Renal cortical epithelial cell (primary cell): ENCODE measurements around the gene SLC10A2. TPM values are rescaled to one million over a fixed set of nuclear protein-coding genes. Genes with fewer than 3 reads are reported as not detected.
"Not testable (repeated sequence)": the region's sequence is repeated elsewhere in the genome, so short reads cannot be mapped to it uniquely, and the experiment has no call there.

Experiments
- DNase-seq: peaks from one replicate; pipeline ENCODE4 v3.0.0-alpha.2; 2011; ENCODE audit warnings: low read depth
- total RNA-seq: library from RNA; depleted of rRNA; stranded (reverse); fragments of >200 nt; gene quantifications from 2 replicates; pipeline ENCODE4 v1.2.3, GENCODE V29; 2014

SLC10A2 gene, protein sequence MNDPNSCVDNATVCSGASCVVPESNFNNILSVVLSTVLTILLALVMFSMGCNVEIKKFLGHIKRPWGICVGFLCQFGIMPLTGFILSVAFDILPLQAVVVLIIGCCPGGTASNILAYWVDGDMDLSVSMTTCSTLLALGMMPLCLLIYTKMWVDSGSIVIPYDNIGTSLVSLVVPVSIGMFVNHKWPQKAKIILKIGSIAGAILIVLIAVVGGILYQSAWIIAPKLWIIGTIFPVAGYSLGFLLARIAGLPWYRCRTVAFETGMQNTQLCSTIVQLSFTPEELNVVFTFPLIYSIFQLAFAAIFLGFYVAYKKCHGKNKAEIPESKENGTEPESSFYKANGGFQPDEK
- not detected in 2 replicates for total RNA-seq

DNA sequence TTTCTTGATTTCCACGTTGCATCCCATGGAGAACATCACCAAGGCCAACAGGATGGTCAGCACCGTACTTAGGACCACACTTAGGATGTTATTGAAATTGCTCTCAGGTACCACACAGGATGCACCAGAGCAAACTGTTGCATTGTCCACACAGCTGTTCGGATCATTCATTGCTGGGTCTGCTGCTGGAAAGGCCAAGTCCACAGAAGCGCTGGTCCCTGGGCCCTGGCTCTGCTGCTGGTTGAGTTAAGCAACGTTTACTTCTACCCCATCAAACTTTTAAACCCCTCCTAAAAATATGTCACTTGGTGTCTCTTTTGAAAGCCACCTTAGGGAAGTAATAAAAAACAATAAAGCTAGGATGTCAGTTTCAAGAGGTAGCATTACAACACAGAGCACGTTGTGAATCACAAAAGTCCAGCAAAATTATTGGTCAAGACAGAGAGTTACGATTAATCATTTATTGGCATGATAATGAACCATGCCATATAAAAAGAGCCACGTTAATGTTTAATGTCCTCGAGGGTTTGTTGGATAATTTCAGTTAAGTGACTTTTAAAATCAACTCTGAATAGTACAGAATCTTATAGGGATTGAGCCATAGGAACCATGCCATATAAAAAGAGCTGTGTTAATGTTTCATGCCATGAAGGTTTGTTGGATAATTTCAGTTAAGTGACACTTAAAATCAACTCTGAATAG lies at the start of gene SLC10A2:
Gene SLC10A2, minus strand, starts transcription at position 339 of the 702 bp plus-strand sequence. Its CDS starts 168 bp downstream, at position 171.
- peak; percentile 86 for DNase-seq

DNA sequence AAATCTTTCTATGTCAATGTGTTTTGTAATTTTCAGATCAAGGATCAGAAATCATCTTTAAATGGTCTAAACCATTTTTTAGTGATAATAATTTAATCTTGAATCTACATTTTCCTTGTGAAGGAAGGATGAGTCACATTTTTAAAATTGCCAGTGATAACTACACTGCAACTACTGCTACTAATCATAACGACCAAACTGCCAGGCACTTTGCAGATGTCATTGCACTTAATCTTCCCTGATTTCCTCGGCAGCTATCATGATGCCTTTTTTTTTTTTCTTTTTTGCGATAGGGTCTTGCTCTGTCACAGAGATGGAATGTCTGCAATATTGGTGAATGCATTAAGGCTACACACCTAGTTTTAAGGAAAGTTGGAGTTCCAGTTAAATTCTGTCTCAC lies 41.4 kb upstream of the SLC10A2 start:
- no peak for DNase-seq

DNA sequence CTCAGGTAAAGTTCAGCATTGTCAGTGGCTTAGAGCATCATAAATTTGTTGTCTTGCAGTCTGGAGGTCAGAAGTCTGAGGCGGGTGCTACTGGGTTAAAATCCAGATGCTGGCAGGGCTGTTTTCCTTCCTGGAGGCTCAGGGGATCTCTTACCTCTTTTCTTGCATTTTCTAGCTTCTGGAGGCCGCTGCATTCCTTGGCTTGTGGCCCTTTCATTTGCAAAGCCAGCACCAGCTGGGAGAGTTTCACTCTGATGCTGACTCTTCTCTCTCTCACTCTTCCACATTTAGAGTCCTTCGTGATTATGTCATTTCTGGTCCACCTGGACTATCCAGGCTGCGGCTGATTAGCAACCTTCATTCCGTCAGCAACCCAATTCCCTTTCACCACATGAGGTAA lies 38.1 kb upstream of the SLC10A2 start:
- no peak for DNase-seq

DNA sequence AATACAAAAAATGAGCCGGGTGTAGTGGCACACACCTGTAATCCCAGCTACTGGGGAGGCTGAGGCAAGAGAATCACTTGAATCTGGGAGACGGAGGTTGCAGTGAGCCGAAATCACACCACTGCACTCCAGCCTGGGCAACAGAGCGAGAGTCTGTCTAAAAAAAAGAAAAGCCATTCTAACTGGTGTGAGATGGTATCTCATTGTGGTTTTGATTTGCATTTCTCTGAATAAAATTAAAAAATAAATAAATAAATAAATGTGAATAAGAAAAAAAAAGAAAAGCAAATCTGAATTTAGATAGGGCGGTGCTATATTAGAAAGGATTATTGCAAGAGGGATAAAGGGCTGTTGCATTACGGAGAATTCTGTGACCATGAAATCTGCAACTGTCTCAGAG lies 37.2 kb upstream of the SLC10A2 start:
- not testable (repeated sequence) for DNase-seq

DNA sequence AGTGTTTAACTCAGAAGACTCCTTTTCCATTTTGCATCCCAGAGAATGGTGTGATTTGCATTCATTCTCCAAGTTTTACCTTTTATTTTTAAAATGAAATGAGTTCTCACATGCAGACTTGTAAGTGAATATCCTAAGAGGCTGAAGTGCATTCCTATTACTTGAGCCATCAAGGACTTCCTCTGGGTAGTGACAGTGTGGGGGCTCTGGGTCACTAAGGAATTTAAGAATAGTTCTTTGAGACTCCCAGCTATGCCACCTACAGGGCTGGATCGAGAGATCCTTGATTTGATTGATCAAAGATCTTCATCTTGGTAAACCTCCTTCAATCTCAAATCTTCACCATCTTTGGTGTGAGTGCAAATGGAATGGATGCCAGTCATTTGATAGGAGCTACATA lies 36.3 kb upstream of the SLC10A2 start:
- no peak for DNase-seq

DNA sequence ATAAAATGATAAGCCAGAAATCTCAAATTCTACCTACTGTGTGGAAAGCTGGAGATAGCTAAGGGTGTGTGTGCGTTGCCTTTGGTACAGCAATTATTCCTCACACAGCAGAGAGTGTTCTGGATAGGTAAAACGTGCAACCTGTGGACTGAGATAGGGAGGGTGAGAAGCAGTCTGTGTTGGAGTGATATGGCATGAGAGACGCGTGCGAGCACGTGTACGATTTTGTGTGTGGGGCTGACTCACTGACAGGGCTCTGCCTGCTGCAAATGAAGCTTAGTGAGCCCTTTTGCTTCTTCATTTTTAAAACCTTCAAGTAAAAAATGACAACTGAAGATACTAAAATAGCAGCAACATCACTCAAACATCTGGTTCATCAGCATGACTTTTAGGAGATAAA lies 35.7 kb upstream of the SLC10A2 start:
- no peak for DNase-seq

DNA sequence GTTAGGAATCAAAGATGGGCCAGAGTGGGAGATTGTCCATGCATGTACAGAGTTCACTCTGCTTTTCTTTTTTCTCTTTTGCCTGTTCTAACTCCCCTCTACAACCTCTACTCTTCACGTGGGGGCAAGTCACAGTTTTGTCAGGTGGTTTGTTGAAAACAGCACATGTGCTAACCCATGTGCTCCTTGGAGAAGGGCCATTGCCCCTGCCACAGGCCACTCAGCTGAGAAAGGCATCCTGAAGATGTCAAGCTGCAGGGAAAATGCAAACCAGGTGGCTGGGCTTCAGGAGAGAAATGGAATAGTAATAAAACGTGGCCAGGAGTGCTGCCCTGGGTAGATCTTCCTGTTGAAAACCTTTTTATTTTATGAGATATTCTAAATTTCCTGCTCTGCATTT lies 35.3 kb upstream of the SLC10A2 start:
- no peak for DNase-seq

DNA sequence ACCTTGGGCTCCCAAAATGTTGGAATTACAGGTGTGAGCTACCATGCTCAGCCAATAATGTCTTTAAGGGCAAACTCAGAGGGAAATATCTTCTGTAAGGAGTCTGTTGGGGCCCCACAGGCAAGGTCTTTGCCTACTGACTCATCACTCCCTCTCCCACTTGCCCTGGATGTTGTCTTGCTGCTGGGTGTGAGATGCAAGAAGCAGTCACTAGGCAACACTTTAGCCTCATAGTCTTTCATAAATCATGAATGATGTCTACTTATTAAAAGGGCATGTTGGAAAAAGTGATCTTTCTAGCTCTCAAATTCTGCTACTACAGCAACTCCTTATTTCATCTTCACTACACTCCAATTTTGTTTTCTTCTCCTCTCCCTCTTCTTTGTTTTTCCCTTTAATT lies 34.6 kb upstream of the SLC10A2 start:
- peak; percentile 4 for DNase-seq

DNA sequence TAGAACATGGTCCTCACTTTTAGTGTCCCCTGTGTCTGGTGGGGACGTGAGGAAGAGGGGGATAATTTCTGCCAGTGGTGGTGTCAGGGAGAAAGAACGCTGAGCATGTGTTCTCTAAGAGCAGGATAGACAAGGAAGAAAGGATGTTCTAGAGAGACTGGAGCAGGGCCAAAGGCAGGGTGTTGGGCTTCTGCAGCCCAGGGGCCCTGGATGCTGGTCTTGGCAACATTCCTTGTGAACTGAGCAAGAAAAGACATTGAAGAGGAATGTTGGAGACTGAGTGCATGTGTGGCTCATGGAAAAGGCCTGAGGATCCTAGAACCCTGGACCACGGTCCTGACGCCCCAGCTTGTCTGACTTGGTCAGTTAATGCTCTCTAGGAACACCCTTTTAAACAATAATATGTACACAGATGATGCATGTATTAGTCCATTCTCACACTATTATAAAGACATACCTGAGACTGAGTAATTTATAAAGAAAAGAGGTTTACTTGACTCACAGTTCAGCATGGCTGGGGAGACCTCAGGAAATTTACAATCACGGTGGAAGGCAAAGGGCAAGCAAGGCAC lies 33.6 kb upstream of the SLC10A2 start:
- no peak for DNase-seq

DNA sequence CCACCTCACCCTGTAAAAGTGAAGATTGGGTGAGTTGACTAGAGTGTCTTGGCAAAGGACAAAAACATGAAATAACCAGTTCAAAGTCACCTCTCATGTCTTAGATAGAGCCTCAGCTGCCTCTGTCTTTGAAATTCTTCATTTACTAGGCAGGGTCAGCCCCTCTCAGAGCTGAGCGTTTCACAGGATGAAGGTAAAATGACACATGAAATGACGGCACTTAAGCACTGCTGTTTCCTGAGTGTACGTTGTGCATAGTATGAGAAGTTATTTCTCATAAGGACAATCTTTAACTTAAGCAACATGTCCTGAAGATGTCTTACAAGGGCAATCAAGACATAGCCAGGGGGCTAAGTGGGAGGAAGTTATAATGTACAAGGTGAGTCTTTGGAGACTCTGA lies 32.3 kb upstream of the SLC10A2 start:
- no peak for DNase-seq

DNA sequence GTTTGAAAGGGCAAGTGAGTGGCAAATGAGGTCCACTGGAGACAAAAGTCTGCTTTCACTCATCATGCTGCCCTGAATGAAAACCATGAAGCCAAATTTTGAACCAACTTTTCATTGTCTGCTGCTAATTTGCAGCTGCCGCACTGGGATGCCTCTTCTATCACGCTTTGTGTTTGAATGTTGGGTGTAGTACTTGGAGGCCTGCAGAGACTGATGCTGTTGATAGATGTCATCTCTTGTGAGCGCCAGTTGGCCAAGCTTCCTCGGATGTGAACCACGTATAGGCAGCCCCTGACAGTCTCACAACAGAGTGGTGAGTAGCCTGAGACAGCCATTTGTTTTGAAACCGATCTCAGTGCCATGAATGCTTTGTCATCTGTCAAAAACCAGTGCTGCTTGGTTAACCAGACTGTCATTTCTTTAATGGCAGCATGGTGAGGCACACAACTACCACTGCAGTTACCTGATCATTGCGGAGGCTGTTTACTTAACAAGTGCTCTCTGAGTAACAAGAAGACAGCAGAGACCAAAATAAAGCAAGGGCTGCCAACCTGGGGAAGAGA lies 31.2 kb upstream of the SLC10A2 start:
- no peak for DNase-seq

DNA sequence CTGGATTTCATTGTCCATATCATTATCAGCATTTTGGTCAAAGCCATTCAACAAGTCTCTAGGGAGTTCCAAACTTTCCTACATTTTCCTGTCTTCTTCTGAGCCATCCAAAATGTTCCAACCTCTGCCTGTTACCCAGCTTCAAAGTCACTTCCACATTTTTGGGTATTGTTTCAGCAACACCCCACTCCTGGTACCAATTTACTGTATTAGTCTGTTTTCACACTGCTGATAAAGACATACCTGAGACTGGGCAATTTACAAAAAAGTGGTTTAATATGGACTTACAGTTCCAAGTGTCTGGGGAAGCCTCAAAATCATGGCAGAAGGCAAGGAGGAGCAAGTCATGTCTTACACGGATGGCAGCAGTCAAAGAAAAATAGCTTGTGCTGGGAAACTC lies 27.4 kb upstream of the SLC10A2 start:
- DNase-seq: not testable (repeated sequence)

DNA sequence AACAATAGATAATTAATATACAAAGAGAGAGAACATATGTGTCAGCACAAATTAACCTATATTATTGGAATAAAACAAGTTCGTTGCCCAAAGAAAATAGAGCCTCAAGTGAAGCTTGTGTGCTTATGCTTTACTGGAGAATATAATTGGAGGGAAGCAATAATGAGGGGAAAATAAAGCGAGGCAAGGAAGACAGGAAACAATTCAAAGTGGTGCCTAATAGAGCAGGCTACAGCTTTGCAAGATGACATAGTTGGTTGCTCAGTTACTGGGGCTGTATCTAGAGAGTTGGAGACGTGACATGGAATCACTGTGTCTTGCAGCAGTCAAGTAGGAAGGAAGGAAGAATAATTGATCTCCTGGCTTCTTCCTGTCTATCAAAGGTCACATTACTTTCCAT lies 21.1 kb upstream of the SLC10A2 start:
- no peak for DNase-seq

DNA sequence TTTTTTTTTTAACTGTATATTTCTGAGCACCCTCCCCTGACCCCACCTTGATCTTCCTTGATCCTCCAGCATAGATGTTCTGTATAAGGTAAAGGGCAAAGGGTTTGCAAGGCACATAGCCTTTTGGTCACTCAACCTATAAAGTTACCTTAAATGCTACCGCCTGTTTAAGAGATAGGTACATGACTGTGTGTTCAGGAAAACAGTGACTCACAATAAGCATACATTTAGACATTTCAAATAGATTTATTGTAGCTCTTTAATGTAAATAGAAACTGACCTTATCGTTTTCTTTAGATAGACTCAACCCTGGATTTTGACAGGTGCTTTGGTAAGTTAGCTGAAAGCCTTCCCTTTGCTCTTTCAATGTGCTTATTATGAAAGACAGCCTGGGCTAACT lies 15.2 kb upstream of the SLC10A2 start:
- no peak for DNase-seq

DNA sequence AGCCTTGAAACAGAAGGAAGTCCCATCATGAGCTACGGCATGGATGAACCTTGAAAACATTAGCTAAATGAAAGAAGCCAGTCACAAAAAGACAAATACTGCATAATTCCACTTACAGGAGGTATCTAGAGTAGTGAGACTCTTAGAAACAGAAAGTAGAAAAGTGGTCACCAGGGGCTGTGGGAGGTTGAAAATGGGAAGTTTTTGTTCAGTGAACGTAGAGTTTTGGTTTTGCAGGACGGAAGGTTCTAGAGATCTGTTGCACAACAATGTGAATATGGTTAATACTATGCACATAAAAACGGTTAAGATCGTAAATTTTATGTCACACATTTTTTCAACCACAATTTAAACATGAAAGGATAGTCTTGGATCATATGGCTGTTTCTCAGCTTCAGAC lies 11.9 kb upstream of the SLC10A2 start:
- no peak for DNase-seq

DNA sequence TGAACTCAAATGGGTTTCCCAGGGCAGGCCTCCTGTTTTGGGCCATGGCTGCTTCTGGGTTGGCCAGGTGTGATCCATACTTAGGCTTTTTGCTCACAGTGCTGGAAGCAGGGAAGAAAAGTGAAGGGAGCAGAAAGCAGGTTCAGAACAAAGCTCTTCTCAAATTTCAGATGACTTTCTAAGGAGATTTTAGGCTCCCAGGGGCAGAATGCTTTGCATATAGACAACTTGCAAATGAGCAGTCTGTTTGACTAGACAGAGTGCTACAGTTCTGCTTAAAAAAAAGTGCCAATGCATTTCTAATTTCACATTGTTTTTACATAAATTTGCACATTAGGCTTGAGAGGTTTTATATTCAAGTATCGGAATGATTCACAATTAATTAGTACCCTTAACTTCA lies 2.6 kb upstream of the SLC10A2 start:
- DNase-seq: no peak

DNA sequence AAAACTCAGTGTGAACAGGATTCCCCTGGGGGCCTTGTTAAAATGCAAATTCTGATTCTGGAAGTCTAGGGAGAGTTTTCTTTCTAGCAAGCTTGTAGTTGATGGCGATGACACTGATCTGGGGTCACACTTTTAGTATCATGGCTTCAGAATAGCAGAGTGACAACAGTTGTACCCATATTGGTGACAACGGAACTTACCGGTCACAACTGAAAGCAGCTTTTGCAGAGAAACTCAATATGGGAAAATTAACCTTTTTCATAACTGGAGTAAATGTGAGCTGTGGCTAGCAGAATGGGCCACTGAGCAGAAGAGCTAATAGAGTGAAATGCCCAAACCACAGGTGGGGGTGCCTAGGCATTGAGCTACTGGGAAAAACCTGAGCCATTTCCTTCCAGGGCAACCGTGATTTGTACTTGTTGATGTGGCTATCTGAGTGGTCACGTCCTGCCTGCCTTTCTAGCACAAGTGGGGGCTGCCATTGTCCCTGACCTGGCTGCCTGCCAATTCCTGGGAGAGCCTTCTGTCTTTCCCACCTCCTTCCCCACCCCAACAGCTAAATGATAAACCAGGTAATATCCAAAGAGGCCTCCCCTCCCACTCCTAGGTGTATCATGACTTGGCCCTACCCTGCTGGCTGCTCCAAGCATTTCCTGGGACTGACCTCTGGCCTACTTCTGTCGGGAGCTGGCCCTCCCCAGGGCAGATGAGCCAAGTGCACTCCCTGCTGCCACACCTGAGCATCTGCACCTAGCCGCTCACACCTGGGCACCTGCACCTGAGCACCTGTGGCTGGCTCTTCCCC lies 1.7 kb upstream of the SLC10A2 start:
- DNase-seq: peak; percentile 30

DNA sequence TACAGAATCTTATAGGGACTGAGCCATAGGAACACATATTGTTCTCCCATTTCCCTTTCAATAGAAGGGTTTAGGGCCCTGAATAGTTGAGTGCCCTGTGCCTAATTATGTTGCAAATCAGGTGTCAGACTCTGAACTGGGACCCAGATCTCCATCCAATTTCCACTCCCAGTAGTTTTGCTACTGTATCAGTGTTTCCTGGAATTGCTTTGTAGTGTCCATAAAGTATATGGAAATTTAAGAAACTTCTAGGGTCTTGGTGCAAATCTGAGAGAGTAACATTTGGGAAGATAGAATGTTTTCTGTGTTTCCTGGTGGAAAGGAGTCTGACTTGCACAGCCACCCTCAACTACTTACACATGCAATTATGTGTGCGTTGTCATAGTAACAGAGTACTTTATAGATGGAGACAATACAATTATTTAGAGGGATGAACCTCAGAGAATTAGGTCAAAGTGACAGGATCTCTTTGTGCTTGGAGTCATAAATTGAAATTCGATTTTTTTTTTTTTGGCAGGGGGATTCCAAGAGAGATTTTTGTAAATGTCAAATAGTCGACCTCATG lies 646 bp upstream of the SLC10A2 start:
- peak; percentile 5 for DNase-seq

DNA sequence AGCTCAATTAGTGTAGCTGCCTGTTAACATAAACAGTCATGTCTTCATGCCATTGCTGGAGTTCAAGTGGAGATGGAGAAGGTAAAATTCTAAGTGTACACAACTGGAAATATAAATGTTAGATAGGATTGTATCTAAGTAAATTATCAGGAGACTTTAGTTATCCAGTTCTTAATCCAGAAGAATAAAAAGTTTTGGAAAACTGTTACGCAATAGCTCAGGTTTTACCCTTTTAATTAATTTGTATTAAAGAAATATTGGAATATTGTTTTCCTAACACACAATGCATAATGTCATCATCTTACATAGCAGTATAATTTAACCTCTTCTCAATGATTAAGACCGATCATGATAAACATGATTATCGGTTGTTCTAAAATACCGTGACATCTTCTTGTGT lies 2.8 kb downstream of the SLC10A2 start:
- DNase-seq: no peak

DNA sequence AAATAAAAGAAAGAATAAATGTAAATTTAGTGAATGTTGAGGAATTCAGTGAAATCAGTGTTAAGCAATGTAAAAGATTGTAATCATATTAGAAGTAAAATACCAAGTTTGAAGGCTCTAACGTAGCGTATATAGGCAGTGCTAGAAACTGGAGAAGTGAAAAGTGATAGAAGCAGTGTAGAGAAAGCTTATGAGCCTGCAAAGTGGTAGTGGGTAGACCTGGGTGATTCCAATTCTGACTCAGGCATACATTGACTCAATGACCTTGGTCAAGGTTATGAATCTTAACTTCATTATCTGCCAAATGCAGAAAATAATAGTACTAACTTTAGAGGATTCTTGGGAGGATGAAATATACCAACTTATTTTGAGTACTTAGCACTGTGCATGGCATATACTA lies 4.1 kb downstream of the SLC10A2 start:
- DNase-seq: no peak

DNA sequence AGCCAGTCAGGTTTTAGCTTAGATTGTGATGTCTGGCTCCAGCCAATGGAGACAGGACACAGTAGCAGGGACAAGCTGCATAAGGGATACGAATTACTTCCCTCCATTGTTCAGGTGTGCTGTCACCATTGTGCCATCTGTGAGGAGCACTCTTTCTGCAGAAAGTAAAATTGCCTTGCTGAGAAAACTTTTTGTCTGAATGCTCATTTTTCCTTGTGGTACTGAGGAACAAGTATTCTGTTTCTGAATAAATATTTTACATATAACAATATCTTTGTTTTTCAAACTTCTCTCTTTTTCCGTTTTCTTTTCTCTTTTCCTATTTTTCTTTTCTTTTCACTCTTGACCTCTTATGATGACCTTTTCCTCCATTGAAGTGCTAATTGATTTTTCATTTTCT lies 10.2 kb downstream of the SLC10A2 start:
- no peak for DNase-seq

DNA sequence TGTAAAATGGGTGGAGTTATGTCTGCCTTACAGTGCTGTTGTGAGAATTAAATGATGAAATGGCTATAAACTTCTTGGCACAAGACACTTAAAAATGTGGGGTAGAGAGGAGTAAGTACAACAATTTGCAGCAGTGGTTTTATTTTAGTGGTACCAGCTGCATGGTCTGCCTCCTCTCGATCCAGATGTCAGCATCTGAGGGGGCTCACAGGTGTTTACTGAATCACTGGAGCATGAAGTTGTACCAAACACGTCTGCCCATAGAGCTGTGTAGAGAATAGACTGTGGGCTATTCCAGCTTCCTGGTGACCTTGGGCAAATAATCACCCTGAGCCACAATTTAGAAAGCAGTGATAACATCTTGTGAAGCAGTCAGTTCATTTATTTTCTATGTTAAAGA lies 11.1 kb downstream of the SLC10A2 start:
- DNase-seq: no peak
